Adrenal gland (tissue), 5 donors: ENCODE measurements around the gene NELL2.

Experiments
- POLR2A ChIP-seq, 2 donors: fragments of 450-650 bp; IDR thresholded peaks; one replicate each; pipeline ENCODE4 v1.6.1; 2017; ENCODE audit warnings: antibody characterized with exemption in 2 of 2, mild to moderate bottlenecking in 2 of 2, moderate library complexity in 1 of 2
- TF ChIP-seq, protein P1 (sequence below), 6 experiments: fragments of 450-650 bp in 4 of 6; fragments of 200-600 bp in 2 of 6; sonication (generic) in 1 of 6; IDR thresholded peaks; 1 replicate in 5 of 6; 2 replicates in 1 of 6; pipeline versions ENCODE4 v1.5.1 to v1.8.0; 2016 to 2021; ENCODE audit warnings: antibody characterized with exemption in 6 of 6, mild to moderate bottlenecking in 2 of 6, moderate library complexity in 1 of 6
- donor health status: DM: no; HTN: no; CAD: no.

DNA sequence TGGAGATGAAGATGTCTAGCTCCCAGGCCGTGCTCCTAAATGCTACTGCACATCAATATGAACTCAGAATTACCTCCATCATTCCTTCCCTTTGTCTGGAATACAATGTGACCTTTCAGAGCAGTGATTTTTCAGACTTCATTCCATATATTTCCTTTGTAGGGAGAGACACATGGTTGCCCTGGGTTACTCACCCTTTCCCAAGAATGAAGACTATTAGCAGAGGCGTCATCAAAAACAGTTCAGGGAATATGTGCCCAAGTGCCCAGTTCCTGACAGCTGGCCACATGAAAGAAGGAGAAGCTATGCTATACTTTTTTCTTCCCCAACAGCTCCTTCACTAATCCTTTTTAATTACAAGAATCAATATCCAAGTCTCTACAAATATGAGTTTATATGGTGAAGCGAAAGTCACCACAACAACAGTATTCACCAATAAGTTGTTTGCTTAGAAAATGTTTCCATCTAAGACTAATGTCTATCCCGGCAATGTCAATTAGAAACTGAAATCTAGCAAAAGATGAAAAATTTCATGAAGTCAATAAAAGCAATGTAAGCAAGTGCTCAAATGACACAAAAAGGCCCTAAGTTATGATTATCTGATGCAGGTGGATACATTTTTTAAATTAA is 17.8 kb downstream of the NELL2 start:
- TF ChIP-seq, protein P1, sequence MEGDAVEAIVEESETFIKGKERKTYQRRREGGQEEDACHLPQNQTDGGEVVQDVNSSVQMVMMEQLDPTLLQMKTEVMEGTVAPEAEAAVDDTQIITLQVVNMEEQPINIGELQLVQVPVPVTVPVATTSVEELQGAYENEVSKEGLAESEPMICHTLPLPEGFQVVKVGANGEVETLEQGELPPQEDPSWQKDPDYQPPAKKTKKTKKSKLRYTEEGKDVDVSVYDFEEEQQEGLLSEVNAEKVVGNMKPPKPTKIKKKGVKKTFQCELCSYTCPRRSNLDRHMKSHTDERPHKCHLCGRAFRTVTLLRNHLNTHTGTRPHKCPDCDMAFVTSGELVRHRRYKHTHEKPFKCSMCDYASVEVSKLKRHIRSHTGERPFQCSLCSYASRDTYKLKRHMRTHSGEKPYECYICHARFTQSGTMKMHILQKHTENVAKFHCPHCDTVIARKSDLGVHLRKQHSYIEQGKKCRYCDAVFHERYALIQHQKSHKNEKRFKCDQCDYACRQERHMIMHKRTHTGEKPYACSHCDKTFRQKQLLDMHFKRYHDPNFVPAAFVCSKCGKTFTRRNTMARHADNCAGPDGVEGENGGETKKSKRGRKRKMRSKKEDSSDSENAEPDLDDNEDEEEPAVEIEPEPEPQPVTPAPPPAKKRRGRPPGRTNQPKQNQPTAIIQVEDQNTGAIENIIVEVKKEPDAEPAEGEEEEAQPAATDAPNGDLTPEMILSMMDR (IDR thresholded peaks at IDR 0.05) = no peak
- TF ChIP-seq POLR2A (IDR thresholded peaks at IDR 0.05) = no peak
